HPDE6-E6E7 (cell line): ENCODE data around the gene COL6A1.
"Not testable (repeated sequence)": the region's sequence is repeated elsewhere in the genome, so short reads cannot be mapped to it uniquely, and the experiment has no call there.

Experiments used
- DNase-seq: peaks from one replicate; pipeline ENCODE4 v3.0.0; 2011; ENCODE audit warnings: missing footprints; ENCODE audit errors: extremely low spot score

COL6A1 gene

GRCh38 chr21:45966791-45967394, 14.7 kb upstream of the COL6A1 start:
- DNase-seq: no peak

- no peak for DNase-seq
Measured at GRCh38 chr21:45969921-45970673, 11.5 kb upstream of the COL6A1 start.

DNA sequence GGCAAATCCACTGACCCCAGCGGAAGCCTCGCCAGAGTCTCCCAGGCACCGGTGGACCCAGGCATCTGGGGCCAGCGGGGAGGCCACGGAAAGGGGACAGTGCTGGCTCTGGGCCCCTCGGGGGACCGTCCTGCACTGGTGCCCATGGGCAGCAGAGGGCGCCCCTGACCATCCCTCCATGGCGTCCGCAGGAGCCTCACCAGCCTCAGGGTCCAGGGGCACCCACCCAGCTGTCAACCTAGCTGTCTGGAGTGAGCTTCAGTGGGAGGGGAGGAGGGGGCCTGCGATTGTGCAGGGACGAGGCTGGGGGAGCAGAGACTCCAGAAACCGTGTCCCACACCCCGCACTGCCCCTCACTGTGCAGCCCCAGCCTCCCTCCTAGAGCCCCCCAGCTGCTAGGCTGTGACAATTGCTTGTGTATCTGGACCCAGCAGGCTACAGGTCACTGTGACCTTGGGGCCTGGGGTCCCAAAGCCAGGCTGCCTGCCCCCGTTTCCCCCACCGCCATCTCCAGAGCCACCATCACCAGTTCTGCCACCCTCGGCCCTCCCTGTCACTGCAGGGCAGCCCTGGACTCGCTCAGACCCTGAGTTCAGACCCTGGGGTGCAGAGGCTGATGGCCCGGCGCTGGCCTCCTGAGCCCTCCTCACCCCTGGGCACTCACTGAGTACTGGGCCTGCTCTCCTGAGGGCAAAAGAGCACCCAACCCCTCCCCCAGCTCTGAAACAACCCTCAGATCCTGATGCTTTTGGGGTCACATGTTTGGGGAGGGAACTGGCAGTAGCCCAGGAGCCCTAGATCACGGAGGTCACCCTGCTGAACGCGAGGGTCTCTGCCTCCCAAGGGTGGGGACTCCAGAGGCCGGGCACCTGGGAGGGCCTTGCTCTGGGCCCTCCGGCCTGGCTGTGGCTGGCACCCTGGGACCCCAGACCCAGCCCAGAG, 10.6 kb upstream of the COL6A1 start:
- no peak for DNase-seq

DNA sequence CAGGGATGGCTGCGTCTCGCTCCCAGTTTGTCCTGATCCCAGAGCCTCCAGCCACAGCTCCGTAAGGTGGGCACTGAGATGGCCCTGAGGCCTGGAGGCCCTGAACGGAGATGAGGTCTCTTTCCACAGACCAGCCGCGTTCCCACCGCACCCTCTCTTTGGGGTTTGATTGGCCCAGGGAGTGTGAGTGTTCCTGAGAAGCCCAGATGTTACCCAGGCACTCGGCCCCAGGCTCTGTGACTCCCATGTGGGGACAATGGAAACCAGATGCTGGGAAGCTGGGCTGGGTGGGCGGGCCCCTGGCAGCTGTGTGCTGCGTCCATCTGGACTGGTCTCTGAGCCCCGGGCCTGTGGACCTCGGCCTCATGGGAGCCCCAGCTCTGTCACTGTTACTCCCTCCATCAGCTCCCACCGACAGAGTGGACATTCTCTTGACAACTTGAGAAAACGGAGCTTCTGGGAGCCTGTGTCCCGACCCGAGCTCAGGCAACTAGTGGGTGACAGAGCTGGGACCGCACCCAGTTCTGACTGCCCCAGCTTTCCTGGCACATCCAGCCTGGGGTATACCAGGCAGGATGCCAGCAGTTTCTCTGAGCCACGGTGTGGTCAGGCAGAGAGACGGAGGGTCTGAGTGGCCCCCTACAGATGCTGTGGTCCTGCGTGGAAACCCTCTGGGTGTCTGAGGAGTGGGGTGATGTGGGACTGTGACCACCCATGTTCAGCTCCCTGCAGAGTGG, 9.8 kb upstream of the COL6A1 start:
- DNase-seq: no peak

GRCh38 chr21:45972353-45972715, 9.2 kb upstream of the COL6A1 start:
- no peak for DNase-seq

GRCh38 chr21:45972716-45973474, 8.7 kb upstream of the COL6A1 start:
- no peak for DNase-seq

DNA sequence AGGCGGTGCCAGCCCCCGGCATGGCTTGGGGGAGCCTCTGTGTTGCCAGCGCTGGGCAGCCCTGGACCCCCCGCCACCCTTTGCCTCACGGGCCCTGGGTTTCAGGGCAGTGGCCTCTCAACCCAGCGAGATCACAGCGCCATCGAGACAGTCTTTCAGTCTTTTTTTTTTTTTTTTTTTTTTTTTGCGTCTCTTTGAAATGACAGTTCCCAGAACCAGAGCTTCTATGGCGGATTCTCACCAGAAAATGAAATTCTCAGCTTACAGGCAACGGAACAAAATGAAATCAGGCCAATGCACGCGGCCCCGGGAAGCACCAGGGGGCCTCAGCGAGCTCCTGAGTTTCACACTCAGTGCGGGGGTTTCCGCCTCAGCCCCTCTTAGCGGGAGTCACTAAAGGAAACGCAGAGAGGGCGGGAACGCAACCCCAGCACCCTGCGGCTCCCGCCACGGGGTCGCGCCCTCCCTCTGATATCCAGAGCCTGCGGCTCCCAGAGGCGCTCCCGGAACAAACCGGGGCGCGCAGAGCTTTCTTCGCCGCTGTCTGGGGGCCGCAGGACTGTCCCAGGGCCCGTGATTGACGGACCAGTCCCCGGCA, 8.0 kb upstream of the COL6A1 start:
- no peak for DNase-seq

DNA sequence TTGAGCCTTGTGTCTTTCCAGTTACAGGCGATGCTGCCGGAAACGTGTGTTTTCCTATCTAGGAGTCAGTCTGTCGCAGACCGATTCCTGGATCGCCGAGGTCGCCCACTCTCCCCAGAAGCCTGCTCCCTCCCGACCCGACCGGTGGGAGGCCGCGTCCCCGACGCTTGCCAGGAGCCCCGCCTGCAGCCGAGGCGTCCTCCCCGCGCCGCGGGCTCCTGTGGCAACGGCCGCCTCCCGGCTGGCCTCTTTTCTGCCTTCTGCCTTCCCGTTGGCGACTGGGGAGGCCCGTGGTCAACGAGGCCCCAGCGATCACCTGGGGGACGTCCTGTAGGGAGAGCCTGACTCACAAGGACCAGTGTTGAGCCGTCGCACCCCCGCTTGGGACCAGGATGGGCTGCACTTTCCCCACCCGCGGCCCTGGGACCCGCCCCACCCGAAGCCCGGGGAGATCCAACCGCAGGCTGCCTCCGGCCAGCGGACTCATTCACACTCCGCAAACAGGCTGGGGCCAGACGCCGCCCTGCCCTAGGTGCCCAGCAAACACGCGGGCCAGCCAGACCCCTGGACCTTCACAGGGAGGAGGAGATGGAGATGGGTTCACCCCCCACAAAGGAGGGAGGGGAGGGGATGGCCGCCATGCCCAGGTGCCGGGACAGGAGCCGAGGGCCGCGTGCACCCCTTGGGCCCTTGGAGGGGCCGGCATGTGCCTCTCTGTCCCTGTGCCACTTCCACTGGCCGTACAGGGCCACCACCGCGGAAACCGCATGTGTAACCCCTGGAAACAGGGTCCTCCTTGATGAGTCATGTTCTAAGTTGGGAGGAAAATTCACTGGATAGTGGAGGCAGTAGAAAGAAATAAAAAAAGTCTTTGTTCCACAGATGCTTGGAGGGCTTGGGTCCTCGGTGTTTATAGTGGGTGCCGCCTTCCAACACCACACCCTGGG, 7.2 kb upstream of the COL6A1 start:
- DNase-seq: no peak

GRCh38 chr21:45975020-45975666, 6.4 kb upstream of the COL6A1 start:
- DNase-seq: no peak

DNA sequence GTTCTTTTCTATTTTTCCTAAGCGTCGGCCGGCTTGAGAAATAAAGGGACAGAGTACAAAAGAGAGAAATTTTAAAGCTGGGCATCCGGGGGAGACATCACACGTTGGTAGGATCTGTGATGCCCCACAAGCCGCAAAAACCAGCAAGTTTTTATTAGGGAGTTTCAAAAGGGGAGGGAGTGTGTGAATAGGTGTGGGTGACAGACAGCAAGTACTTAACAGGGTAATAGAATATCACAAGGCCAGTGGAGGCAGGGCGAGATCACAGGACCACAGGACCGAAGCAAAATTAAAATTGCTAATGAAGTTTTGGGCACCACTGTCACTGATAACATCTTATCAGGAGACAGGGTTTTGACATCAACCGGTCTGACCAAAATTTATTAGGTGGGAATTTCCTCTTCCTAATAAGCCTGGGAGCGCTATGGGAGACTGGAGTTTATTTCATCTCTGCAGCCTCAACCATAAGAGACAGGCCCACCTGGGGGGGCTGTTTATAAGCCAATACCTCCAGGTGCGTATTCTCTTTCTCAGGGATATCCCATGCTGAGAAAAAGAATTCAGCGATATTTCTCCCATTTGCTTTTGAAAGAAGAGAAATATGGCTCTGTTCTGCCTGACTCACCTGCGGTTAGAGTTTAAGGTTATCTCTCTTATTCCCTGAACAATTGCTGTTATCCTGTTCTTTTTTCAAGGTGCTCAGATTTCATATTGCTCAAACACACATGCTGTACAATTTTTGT, 5.7 kb upstream of the COL6A1 start:
- not testable (repeated sequence) for DNase-seq

DNA sequence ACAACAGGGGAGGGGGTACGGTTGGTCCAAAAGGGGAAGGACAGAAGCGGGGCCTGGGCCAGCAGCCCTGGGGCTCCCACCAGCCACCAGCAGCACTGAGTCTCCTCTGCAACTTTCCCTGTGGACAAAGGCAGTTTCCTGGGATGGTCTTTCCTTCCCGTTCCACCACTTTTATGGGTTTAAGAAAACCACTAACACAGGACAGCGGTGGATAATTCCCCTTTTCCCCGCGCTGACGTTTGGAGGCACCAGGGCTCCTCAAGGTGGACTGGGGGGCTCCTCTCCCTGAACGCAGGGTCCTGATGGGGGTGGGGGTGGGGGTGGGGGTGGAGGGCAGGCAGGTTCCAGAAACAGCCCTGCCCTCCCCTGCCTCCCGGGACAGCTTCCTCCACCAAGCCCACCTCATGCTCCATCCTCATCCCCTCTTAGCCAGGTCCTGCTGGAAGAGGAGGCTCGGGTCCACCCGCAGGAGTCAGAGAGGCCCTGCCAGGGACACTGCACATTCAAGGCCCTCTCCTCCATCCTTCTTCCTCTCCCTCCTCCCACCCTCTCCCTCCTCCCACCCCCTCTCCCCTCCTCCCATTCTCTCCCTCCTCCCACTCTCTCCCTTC, 4.8 kb upstream of the COL6A1 start:
- DNase-seq: no peak

GRCh38 chr21:45977396-45977795, 4.2 kb upstream of the COL6A1 start:
- DNase-seq: no peak

- DNase-seq: no peak
Measured at GRCh38 chr21:45979141-45979631, 2.4 kb upstream of the COL6A1 start.

DNA sequence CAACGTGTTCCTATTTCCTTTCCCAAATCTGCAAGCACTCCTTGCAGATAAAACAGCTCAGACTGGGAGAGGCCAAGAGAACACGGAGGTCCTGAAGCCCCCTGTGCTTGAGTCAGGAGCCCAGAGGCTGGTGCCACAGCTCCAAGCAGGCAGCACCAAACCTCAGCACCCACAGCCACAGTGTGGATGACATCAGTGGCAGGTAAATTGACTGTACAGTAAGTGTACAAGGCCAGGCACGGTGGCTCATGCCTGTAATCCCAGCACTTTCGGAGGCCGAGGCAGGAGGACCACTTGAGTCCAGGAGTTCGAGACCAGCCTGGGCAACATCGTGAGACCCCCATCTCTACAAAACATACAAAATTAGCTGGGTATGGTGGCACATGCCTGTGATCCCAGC, 1.9 kb upstream of the COL6A1 start:
- no peak for DNase-seq

- DNase-seq: no peak
Measured at GRCh38 chr21:45980271-45980670, 1.3 kb upstream of the COL6A1 start.

- DNase-seq: no peak
Measured at GRCh38 chr21:45980697-45981096, 873 bp upstream of the COL6A1 start.

GRCh38 chr21:45982092-45982757, 655 bp downstream of the COL6A1 start:
- DNase-seq: no peak
